C4-2B (cell line): Measurements from ENCODE around the gene VOPP1.

Source experiments
- H3K27ac ChIP-seq: fragments of 450-650 bp; 2 replicates; pipeline ENCODE4 v1.5.1; 2017
- CTCF ChIP-seq: fragments of 450-650 bp; conservative IDR thresholded peaks from 2 replicates; pipeline ENCODE4 v1.5.1; 2017; ENCODE audit warnings: mild to moderate bottlenecking
- ZFX ChIP-seq: fragments of 450-650 bp; IDR thresholded peaks from 2 replicates; pipeline ENCODE4 v1.6.1; 2017

VOPP1 gene

GRCh38 chr7:55423891-55424290, 148.4 kb downstream of the VOPP1 start:
- H3K27ac ChIP-seq, result no peak overlapping the region

GRCh38 chr7:55423277-55423711, 149.0 kb downstream of the VOPP1 start:
- TF ChIP-seq CTCF, result no peak
- no peak for TF ChIP-seq ZFX
- H3K27ac ChIP-seq, result no peak overlapping the region

More at GRCh38 chr7:55423891-55424290, 148.4 kb downstream of the VOPP1 start:
- TF ChIP-seq CTCF, result no peak
- TF ChIP-seq ZFX, result no peak
